HG03095 (cell line): ENCODE measurements around the gene GRID2.

ENCODE experiments used
- ATAC-seq: cut with Tn5 transposase; IDR thresholded peaks from one replicate; pipeline ENCODE4 v1.9.1; 2021; ENCODE audit warnings: moderate library complexity; ENCODE audit not compliant: unreplicated experiment

GRID2 gene

DNA sequence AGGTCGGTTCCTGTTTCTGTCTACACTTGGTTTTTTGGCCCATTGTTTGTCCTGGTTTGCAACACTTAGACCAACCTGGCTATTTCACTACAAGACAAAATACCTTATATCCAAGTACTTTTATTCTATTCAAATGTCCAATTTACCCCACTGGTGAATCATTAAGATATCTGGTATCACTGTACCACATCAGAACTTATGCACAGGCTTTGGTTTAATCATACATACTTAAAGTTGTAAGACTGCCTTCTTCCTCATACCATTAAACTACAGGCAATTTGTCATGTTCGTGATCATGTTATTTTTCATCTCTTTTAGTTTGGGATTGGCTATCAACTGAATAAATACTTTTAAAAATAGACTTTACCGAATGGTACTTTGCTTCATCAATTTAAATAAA, 1471.8 kb downstream of the GRID2 start:
- ATAC-seq = no peak

DNA sequence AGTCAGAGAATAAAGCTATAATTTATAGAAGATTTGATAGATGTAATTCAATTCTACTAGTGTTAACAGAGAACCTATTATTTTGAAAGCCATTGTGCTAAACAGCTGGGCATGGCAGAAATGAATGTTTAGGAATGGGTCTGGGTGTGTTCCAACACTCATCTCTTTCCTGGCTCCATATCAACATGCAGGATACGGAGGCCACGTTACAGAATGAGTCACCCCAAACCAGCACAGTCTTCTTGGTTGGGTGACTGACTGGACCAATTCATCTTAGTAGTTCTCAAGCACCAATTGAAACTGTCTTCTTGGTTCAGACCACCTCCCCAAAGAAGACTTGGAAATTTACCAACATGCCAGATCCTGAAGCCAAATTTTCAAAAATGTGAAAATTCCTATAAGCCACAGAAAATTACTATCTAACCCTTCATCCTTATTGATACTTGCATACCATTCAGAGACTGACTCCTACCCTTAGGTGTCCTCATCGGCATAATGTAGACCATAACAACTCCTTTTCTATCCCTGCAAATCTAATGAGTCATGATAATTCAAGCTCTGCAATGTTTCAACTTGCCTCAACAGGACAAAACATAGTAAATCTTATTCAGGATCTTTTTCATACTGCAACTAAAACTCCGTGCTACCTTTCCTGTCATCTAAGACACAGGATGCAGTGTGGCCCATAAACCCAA, 1472.8 kb downstream of the GRID2 start:
- no peak for ATAC-seq

DNA sequence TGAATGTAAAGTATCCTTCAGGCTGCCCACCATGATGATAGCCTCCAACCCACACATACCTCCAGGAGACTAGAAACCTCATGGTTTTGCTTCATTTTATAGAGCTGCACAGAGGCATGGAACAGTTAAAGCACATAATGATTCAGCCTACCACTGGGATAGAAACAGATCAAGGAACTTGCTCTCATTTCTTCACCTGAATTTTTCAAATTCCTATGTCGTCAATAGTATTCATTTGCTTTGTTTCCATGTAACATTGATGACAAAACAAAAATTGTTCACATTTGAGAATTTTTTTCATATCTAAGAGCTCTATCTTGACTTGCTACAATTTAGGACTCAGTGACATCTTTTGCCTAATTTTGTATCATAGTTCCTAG, 1473.3 kb downstream of the GRID2 start:
- ATAC-seq = no peak

DNA sequence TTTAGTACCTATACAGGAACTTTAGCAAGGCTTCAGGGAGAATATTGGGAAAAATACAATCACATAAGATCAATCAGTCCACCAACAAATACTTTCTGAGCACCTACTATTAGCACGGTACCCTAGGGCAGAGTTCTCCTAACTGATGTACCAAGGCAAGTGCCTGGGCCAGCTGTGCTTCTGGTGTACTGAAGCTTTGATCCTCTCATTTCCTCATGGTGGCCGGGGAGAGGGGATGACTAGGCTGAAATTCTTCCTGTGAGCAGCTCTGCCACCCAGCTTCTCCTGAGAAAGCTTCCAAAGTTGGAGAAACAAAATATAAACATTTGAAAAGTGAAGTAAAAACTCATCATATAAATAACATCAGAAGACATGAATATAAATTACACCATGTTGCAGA, 1475.5 kb downstream of the GRID2 start:
- ATAC-seq = no peak

DNA sequence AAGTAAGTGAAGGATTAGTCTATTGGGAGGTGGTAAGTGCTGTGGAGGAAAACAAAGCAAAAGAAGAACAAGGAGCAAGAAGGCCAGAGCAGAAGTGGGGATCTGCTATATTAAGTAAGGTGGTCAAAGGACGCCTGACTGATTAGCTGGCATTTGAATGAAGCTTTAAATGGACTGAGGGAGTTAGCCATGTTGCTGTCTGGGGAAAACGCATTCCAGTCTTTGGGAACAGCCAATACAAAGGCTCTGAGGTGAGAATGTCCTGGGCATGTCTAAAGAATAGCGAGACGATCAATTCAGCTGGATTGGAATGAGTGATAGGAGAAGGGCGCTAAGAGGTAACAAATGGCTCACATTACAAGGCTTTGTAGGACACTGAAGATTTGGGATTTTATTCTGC, 1476.3 kb downstream of the GRID2 start:
- ATAC-seq = no peak

DNA sequence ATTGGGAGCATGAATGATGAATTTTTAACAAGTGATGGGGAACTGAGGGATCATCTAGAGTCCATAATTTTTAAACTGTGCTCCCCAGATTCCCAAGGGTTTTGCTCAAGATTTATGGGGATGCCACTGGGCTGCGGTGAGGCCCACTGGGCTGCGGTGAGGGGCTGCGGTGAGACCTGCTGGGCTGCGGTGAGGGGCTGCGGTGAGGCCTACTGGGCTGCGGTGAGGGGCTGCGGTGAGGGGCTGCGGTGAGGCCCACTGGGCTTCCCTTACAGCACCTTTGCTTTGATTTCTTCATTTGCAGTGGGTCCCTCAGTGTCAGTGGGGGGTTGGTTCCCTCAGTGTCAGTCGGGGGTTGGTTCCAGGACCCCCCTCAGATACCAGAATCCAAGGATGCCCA, 1477.4 kb downstream of the GRID2 start:
- ATAC-seq = no peak

DNA sequence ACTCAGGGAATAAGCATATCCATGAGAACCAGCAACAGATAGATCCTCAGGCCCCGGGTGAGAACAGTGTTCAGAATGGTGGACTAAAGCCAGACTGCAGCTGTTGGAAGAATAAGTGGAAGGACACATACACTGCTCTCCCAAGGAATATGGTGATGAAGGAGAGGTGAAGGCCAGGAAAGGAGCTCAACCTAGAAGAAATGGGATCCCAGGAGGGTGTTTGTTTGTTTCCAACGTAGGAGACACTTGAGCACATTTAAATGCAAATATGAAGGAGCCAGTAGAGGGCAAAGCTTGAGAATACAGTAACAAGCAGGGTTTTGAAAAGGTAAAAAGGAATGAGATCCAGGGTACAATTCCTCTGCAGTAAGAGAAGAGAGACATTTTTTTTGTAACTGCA, 1482.4 kb downstream of the GRID2 start:
- no peak for ATAC-seq

DNA sequence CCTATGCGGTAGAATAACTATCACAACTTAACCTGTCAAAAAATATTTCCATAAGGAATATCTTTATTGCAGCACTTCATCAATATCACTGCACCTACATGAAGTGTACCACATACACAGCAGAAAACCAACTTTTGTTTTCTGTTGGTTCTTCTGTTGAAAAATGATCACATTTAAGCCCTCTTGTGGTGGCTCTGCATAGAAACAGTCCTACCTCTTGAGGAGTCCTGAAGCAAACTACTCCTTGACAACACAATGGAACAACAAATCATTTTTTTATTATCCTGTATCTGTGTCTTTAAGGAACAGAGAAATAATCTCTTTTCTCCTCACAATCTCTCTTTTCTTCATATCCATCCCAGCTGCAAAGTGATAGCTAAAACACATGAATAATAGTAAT, 1484.9 kb downstream of the GRID2 start:
- no peak for ATAC-seq

DNA sequence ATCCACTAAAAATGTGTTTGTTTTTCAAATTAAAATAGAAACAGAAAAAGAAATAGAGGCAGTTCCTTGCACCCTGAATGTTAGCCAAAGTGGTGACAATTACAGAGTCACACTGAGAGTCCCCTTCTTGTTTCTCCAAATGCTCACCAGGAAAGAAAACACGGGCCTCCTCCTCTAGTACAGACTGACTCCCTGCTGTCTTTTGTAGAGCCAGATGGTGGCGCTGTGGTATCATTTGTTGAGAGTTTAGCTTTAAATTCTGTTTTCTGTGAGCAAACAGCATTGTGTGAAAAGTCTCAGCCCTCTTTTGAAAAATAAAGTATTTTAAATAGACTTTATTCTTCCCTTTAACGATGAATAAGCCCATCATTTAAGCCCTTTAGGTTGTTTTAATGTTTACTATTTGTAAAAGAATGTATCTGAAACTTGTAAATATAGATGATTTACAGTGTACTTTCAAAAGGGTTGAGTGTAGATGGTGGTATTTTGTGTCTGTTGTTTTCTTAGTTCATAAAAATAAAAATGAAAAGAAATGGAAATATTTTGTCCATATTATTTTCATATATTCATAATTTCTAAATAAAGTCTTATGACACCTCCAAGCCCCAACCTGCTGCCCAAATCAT, 1487.9 kb downstream of the GRID2 start:
- ATAC-seq = peak; percentile 78

DNA sequence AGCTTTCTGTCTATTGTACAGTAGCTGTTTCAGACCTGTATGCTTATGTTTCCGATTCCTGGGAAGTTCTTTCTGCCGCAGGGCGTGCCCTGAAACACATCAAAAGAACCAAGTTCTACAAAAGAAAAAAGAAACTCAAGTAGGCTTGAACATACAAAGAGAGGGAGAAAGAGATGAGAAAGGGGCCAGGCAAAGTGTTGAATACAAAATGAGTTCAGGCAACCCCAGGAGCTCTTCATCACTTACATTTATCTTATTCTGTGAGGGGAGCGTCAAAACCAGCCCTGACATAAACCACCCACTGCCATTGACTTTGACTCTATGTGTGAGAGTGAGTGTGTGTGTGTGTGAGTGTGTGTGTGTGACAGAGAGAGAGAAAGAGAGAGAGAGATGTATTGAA, 1498.3 kb downstream of the GRID2 start:
- ATAC-seq = no peak

DNA sequence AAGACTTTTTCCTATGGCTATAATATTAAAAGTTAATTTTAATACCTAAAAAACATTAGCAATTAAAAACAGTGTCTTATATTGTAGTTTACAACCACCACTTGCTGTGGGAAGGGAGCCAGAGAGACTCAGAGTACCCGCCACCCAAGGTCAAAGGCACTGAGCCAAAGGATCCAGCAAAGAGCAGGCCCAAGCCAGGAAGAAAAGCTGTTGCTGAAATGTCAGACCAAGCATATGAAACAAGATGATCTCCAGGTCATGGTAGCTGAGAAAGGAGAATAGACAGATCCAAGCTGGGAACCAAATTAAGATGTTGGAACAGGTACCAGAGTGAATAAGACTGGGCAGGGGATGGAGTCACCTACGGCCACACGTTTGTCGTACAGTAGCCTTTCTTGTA, 1506.0 kb downstream of the GRID2 start:
- ATAC-seq = no peak

DNA sequence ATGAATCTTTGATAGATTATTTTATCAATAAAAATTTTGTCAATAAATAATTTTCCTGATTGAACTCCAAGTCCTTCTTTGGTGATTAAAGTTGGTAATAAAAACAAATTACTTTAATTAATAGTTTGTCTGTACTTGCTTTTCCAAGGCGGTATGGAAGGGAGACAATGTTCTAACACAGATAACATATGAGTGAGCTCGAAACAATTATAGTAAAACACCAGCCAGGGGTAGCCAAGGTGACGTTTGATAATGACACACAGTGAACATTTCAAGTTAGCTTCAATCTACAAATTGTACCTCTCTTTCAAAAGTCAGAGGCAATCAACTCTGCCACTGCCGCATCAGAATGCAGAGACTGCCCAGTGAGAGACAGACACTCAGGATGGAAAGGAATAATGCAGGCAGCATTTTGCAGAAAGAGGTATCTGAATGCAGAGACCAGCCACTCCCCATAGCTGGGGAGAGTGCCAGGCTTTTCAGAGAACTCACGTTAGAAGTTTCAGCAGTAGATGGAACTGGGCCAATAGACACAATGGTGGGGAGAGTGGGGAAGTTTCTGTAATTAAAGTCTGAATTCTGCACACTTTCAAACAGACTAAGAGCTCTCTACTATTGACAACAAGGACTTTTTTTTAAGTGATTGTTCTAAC, 1506.7 kb downstream of the GRID2 start:
- ATAC-seq = no peak

DNA sequence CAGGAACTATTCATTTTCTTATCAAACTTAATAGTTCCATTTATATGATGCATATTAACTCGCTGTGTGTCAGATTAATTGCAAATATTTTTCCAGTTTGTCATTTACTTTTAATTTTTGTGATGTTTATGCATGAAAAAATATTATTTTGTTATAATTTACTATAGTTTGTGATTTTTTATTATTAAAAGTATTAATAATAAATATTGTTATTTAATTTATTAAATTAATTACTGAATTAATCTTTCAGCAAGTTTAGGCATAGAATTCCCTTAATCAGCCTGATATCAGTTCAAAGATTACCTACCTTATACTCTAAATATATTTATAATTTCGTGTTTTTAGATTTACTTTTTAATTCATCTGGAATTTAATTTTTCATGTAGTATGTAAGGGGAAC, 1509.3 kb downstream of the GRID2 start:
- ATAC-seq = no peak

DNA sequence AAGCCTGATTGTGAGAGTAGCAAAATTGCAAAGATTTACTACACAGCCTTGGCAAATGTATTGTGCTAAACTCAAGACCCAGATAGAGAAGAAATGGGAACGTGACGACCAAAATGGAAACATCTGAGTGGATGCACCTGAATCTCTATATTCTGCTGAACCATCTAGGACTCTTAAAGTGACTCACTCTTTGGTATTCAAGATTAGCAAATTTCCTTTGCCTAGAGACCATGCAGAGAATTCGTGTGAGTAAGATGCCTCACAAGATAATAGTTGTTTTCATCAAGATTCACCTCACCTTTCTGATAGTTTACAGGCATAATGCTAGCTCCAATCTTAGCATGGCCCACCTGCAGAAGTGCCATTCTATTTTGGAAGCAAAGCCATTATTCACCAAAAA, 1510.4 kb downstream of the GRID2 start:
- ATAC-seq = no peak

DNA sequence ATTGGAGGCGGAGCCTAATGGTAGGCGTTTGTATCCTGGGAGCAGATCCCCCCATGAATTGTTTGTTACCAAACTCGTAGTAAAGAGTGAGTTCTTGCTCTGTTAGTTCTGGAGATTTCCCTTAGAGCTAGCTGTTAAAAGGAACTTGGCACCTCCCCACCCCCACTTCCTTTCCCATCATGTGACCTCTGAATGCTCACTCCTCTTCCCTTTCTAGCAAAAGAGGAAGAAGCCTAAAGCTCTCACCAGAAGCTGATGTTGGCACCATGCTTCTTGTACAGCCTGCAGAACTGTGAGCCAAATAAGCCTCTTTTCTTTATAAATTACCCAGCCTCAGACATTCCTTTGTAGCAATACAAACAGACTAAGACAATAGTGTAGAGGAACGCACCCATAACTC, 1511.0 kb downstream of the GRID2 start:
- ATAC-seq = no peak
